Hematopoietic multipotent progenitor cell treated with erythropoietin and hydrocortisone succinate and interleukin-3 and kit ligand, for 4 days (in vitro differentiated cells): Measurements from ENCODE around the gene UNC5C.
"Not testable (repeated sequence)": the region's sequence is repeated elsewhere in the genome, so short reads cannot be mapped to it uniquely, and the experiment has no call there.

ENCODE experiments used
- DNase-seq: peaks from one replicate; pipeline ENCODE4 v3.0.0-alpha.2; 2015

Gene UNC5C

GRCh38 chr4:95161781-95162469, 386.8 kb downstream of the UNC5C start:
- DNase-seq, result no peak

GRCh38 chr4:95159384-95159783, 389.4 kb downstream of the UNC5C start:
- DNase-seq, result no peak

- no peak for DNase-seq
These were observed 390.1 kb downstream of the UNC5C start for GRCh38 chr4:95158626-95159025.

- no peak for DNase-seq
These were observed 390.7 kb downstream of the UNC5C start for GRCh38 chr4:95158045-95158444.

GRCh38 chr4:95157596-95157995, 391.2 kb downstream of the UNC5C start:
- DNase-seq, result no peak

GRCh38 chr4:95156452-95156765, 392.4 kb downstream of the UNC5C start:
- no peak for DNase-seq

GRCh38 chr4:95155759-95156451, 392.9 kb downstream of the UNC5C start:
- peak; percentile 82 for DNase-seq

- DNase-seq, result no peak
These were observed 395.6 kb downstream of the UNC5C start for GRCh38 chr4:95153182-95153581.

GRCh38 chr4:95151255-95151654, 397.5 kb downstream of the UNC5C start:
- DNase-seq, result no peak

GRCh38 chr4:95142932-95143331, 405.8 kb downstream of the UNC5C start:
- no peak for DNase-seq

- no peak for DNase-seq
These were observed 407.4 kb downstream of the UNC5C start for GRCh38 chr4:95141361-95141760.

GRCh38 chr4:95139424-95139823, 409.3 kb downstream of the UNC5C start:
- not testable (repeated sequence) for DNase-seq

GRCh38 chr4:95134016-95134415, 414.8 kb downstream of the UNC5C start:
- DNase-seq, result not testable (repeated sequence)

GRCh38 chr4:95129821-95130311, 418.9 kb downstream of the UNC5C start:
- DNase-seq, result peak; percentile 84

GRCh38 chr4:95129031-95129430, 419.7 kb downstream of the UNC5C start:
- no peak for DNase-seq

- peak; percentile 61 for DNase-seq
These were observed 423.8 kb downstream of the UNC5C start for GRCh38 chr4:95124906-95125504.

- DNase-seq, result no peak
These were observed 426.8 kb downstream of the UNC5C start for GRCh38 chr4:95122001-95122400.

- no peak for DNase-seq
These were observed 428.3 kb downstream of the UNC5C start for GRCh38 chr4:95120456-95120855.

GRCh38 chr4:95118497-95118896, 430.3 kb downstream of the UNC5C start:
- no peak for DNase-seq

- no peak for DNase-seq
These were observed 434.3 kb downstream of the UNC5C start for GRCh38 chr4:95114521-95114920.
